Keratinocyte (primary cell): Measurements from ENCODE around the gene MCF2L2. TPM values are rescaled to one million over a fixed set of nuclear protein-coding genes. Genes with fewer than 3 reads are reported as not detected.

Experiments used
- DNase-seq: peaks from one replicate; pipeline ENCODE4 v3.0.0-alpha.2; 2011; ENCODE audit warnings: low read depth, missing footprints, low spot score
- FAIRE-seq: peaks from 2 replicates; lab custom pipeline; 2011; peaks lifted over from hg19 to GRCh38; lab: Jason Lieb, UNC
- H2AFZ ChIP-seq: 2 replicates; pipeline ENCODE4 v1.6.0; 2012; ENCODE audit warnings: low read length, control low read depth, inconsistent platforms; ENCODE audit not compliant: control insufficient read depth
- H3K27ac ChIP-seq: 2 replicates; pipeline ENCODE4 v1.5.1; 2011; ENCODE audit warnings: low read length; ENCODE audit not compliant: control insufficient read depth, insufficient read depth
- H3K27me3 ChIP-seq: 3 replicates; pipeline ENCODE4 v1.6.0; 2011; ENCODE audit warnings: low read length; ENCODE audit not compliant: control insufficient read depth, insufficient read depth; ENCODE audit errors: extremely low read depth
- H3K36me3 ChIP-seq, 2 experiments: 2 replicates in 1 of 2; 3 replicates in 1 of 2; pipeline ENCODE4 v1.5.1; 2011; ENCODE audit warnings: low read length in 2 of 2, mild to moderate bottlenecking in 1 of 2; ENCODE audit not compliant: control insufficient read depth in 2 of 2, insufficient read depth in 2 of 2; ENCODE audit errors: extremely low read depth in 1 of 2
- H3K4me1 ChIP-seq: 3 replicates; pipeline ENCODE4 v1.5.1; 2011; ENCODE audit warnings: low read length; ENCODE audit not compliant: control insufficient read depth, insufficient read depth; ENCODE audit errors: extremely low read depth
- H3K4me2 ChIP-seq: 3 replicates; pipeline ENCODE4 v1.6.0; 2011; ENCODE audit warnings: low read depth, low read length; ENCODE audit not compliant: control insufficient read depth, insufficient read depth; ENCODE audit errors: extremely low read depth
- H3K4me3 ChIP-seq, 3 experiments: fragments of 200-600 bp in 1 of 3; sonication (generic) in 1 of 3; 2 replicates in 2 of 3; 3 replicates in 1 of 3; pipeline ENCODE4 v1.5.1; 2011 to 2016; ENCODE audit warnings: low read length in 3 of 3, mild to moderate bottlenecking in 3 of 3, control low read depth in 2 of 3, inconsistent platforms in 1 of 3, low read depth in 1 of 3, mixed read lengths in 1 of 3, mixed run types in 1 of 3, moderate library complexity in 1 of 3; ENCODE audit not compliant: control insufficient read depth in 2 of 3, insufficient read depth in 2 of 3; ENCODE audit errors: extremely low read depth in 1 of 3
- H3K79me2 ChIP-seq: 2 replicates; pipeline ENCODE4 v1.6.0; 2012; ENCODE audit warnings: low read length; ENCODE audit not compliant: control insufficient read depth, insufficient read depth
- H3K9ac ChIP-seq: 3 replicates; pipeline ENCODE4 v1.6.0; 2011; ENCODE audit warnings: low read length; ENCODE audit not compliant: control insufficient read depth, insufficient read depth; ENCODE audit errors: extremely low read depth
- H3K9me1 ChIP-seq: 3 replicates; pipeline ENCODE4 v1.6.0; 2011; ENCODE audit warnings: low read length; ENCODE audit not compliant: control insufficient read depth, insufficient read depth; ENCODE audit errors: extremely low read depth
- H3K9me3 ChIP-seq: 2 replicates; pipeline ENCODE4 v1.5.1; 2012; ENCODE audit warnings: low read depth, low read length; ENCODE audit not compliant: control insufficient read depth
- H4K20me1 ChIP-seq: 3 replicates; pipeline ENCODE4 v1.6.0; 2011; ENCODE audit warnings: low read length; ENCODE audit not compliant: control insufficient read depth, insufficient read depth; ENCODE audit errors: extremely low read depth
- CTCF ChIP-seq, 3 experiments: IDR thresholded peaks in 1 of 3; conservative IDR thresholded peaks in 1 of 3; optimal IDR thresholded peaks in 1 of 3; 2 replicates in 2 of 3; 3 replicates in 1 of 3; pipeline versions ENCODE3 to v1.5.1; 2011; ENCODE audit warnings: low read length in 3 of 3, mild to moderate bottlenecking in 3 of 3, moderate library complexity in 2 of 3, control low read depth in 1 of 3, inconsistent platforms in 1 of 3; ENCODE audit not compliant: insufficient read depth in 2 of 3; ENCODE audit errors: extremely low read depth in 1 of 3
- EZH2 ChIP-seq: IDR thresholded peaks from one replicate; pipeline ENCODE4 v1.6.1; 2012; ENCODE audit warnings: inconsistent platforms, mild to moderate bottlenecking, low read length, moderate library complexity
- dilution Hi-C: fragments of 300-500 bp; cut with MboI; formaldehyde crosslinking; loops from one replicate; pipeline ENCODE4 v1.7.0; 2020; ENCODE audit warnings: low sequenced_read_pairs; ENCODE audit not compliant: extremely low pct_ligation_motif_present
- polyA plus RNA-seq, 5 experiments: library from polyadenylated mRNA; depleted of rRNA in 3 of 5; stranded (reverse) in 3 of 5; stranded (forward) in 1 of 5; unstranded in 1 of 5; fragments of >200 nt; gene quantifications; 1 replicate in 1 of 5; 2 replicates in 3 of 5; 3 replicates in 1 of 5; pipeline versions ENCODE4 v1.2.1 to v1.2.3, GENCODE V29; 2011 to 2012; ENCODE audit warnings: missing spikeins in 2 of 5, low read depth in 1 of 5, low replicate concordance in 1 of 5

The MCF2L2 gene
- polyA plus RNA-seq, 1 donor (not counting 4 experiments of a cell fraction or from before 2014, with no cell fraction given), result 0.26 TPM

GRCh38 chr3:183281126-183281797, 147.2 kb downstream of the MCF2L2 start:
- dilution Hi-C loops, result no loop called here
- DNase-seq (no peak), FAIRE-seq (no peak)
- TF ChIP-seq CTCF (optimal IDR thresholded peaks at IDR 0.05 in 1 of 3, IDR thresholded peaks at IDR 0.05 in 1 of 3, conservative IDR thresholded peaks at IDR 0.05 in 1 of 3; ENCODE audit: extremely low read depth in 1 of 3, insufficient read depth in 2 of 3, low read length in 3 of 3), result no peak
- TF ChIP-seq EZH2, result no peak
- no peaks in the 10 kb centered on the region for H3K9me3 ChIP-seq
- H3K79me2 ChIP-seq, result no peaks in the 10 kb centered on the region
- no peak overlapping the region for H3K4me3 ChIP-seq
- H3K27ac ChIP-seq, result no peak overlapping the region
- peaks cover 24% of the 10 kb centered on the region for H3K4me1 ChIP-seq
- H3K9me1 ChIP-seq, result no peaks in the 10 kb centered on the region
- no peaks in the 10 kb centered on the region for H4K20me1 ChIP-seq
- H3K36me3 ChIP-seq, result no peaks in the 10 kb centered on the region
- H2AFZ ChIP-seq, result no peak overlapping the region
- H3K27me3 ChIP-seq, result no peaks in the 10 kb centered on the region
- H3K4me2 ChIP-seq, result no peak overlapping the region
- H3K9ac ChIP-seq, result no peak overlapping the region

GRCh38 chr3:183279371-183279770, 149.0 kb downstream of the MCF2L2 start:
- TF ChIP-seq CTCF (optimal IDR thresholded peaks at IDR 0.05 in 1 of 3, IDR thresholded peaks at IDR 0.05 in 1 of 3, conservative IDR thresholded peaks at IDR 0.05 in 1 of 3; ENCODE audit: extremely low read depth in 1 of 3, insufficient read depth in 2 of 3, low read length in 3 of 3) (no peak), EZH2 (no peak)
- DNase-seq (no peak), FAIRE-seq (no peak)
- Histone ChIP-seq H3K9me3 (no peaks in the 10 kb centered on the region), H2AFZ (no peak overlapping the region), H3K9ac (no peak overlapping the region), H3K4me1 (peaks cover 22% of the 10 kb centered on the region), H3K4me2 (no peak overlapping the region), H3K27me3 (no peaks in the 10 kb centered on the region), H3K27ac (no peak overlapping the region), H4K20me1 (no peaks in the 10 kb centered on the region), H3K79me2 (peaks cover 2% of the 10 kb centered on the region), H3K36me3 (no peaks in the 10 kb centered on the region), H3K4me3 (no peak overlapping the region), H3K9me1 (no peaks in the 10 kb centered on the region)
- dilution Hi-C loops, result no loop called here
